ENCODE data around the gene CDX2.

CDX2 gene

GRCh38 chr13:27928353-27928804 lies 40.7 kb downstream of the CDX2 start:
- no peak for DNase-seq (ENCODE audit: low read depth)

GRCh38 chr13:27927444-27928352 lies 41.4 kb downstream of the CDX2 start:
- no peak for DNase-seq (ENCODE audit: low read depth)

- DNase-seq (ENCODE audit: low read depth), result no peak
Measured at GRCh38 chr13:27926644-27927434, 42.3 kb downstream of the CDX2 start.

GRCh38 chr13:27925220-27925991 lies 43.7 kb downstream of the CDX2 start:
- DNase-seq (ENCODE audit: low read depth), result no peak

GRCh38 chr13:27924529-27925141 lies 44.5 kb downstream of the CDX2 start:
- no peak for DNase-seq (ENCODE audit: low read depth)

GRCh38 chr13:27923794-27924528 lies 45.2 kb downstream of the CDX2 start:
- DNase-seq (ENCODE audit: low read depth), result no peak

- DNase-seq (ENCODE audit: low read depth), result no peak
Measured at GRCh38 chr13:27922883-27923612, 46.1 kb downstream of the CDX2 start.

GRCh38 chr13:27921961-27922882 lies 46.9 kb downstream of the CDX2 start:
- no peak for DNase-seq (ENCODE audit: low read depth)

- no peak for DNase-seq (ENCODE audit: low read depth)
Measured at GRCh38 chr13:27921421-27921960, 47.6 kb downstream of the CDX2 start.

- DNase-seq (ENCODE audit: low read depth), result no peak
Measured at GRCh38 chr13:27920677-27921420, 48.3 kb downstream of the CDX2 start.

GRCh38 chr13:27919934-27920676 lies 49.0 kb downstream of the CDX2 start, which contains the start of gene PDX1:
TSS of gene PDX1 (plus strand) at chr13:27920000. CDS start at chr13:27920139, 139 bp downstream.
- DNase-seq (ENCODE audit: low read depth), result no peak

GRCh38 chr13:27919659-27919933 lies 49.5 kb downstream of the CDX2 start:
- no peak for DNase-seq (ENCODE audit: low read depth)

GRCh38 chr13:27918918-27919658 lies 50.0 kb downstream of the CDX2 start:
- no peak for DNase-seq (ENCODE audit: low read depth)

- no peak for DNase-seq (ENCODE audit: low read depth)
Measured at GRCh38 chr13:27918041-27918917, 50.8 kb downstream of the CDX2 start.

GRCh38 chr13:27917121-27917947 lies 51.8 kb downstream of the CDX2 start:
- DNase-seq (ENCODE audit: low read depth), result no peak

Data from stimulated activated CD8-positive, alpha-beta memory T cell treated with anti-CD3 and anti-CD28 coated beads, Interleukin-15, amount 100 ng/mL, for 1 hour (primary cell).